ENCODE data around the gene HYCC1. TPM values are rescaled to one million over a fixed set of nuclear protein-coding genes. Genes with fewer than 3 reads are reported as not detected.
A peak's percentile ranks its signal among the peaks of the same experiment; 100 is the strongest.

Gene HYCC1
- total RNA-seq, 1 experiment from 2014 or later, result 52.3 TPM

- CTCF ChIA-PET, result interaction anchor here (0.6 kb wide), 1 partner anchor 448 kb away, joined by 3 read pairs; no protein-coding TSS in a partner anchor
- intact Hi-C loops (cut with micrococcal nuclease; ENCODE audit: unreplicated experiment), result no loop called here
These were observed 9.7 kb downstream of the HYCC1 start for GRCh38 chr7:23004247-23004520.

GRCh38 chr7:23003505-23004246 is 10.3 kb downstream of the HYCC1 start:
- no peaks in the 10 kb centered on the region for H3K36me3 ChIP-seq (ENCODE audit: control insufficient read depth, insufficient read depth, low read length)
- no peaks in the 10 kb centered on the region for H3K27me3 ChIP-seq (ENCODE audit: control insufficient read depth, insufficient read depth, low read length)
- ChIA-PET CTCF (interaction anchor here (0.6 kb wide), 1 partner anchor 447 kb away, joined by 3 read pairs; no protein-coding TSS in a partner anchor), POLR2A (interaction anchor here (0.6 kb wide), 1 partner anchor 107 kb away, joined by 3 read pairs; no protein-coding TSS in a partner anchor)
- ATAC-seq (no peak), DNase-seq (ENCODE audit: low read depth, low spot score) (no peak)
- intact Hi-C loops (cut with micrococcal nuclease; ENCODE audit: unreplicated experiment) (no loop called here), in situ Hi-C loops (cut with HindIII; ENCODE audit: low pct_unique_long_range_greater_than_20kb, low sequenced_read_pairs) (no loop called here)
- peaks cover 5% of the 10 kb centered on the region; the same call in 1 of the 2 replicates for H3K4me1 ChIP-seq (ENCODE audit: control insufficient read depth, insufficient read depth, low read length)
- no TSS peak for BruUV-seq (replicated peaks)
- H3K9me3 ChIP-seq (ENCODE audit: control insufficient read depth, insufficient read depth, low read depth, low read length), result no peaks in the 10 kb centered on the region
- H3K27ac ChIP-seq (ENCODE audit: low read length), result peak overlapping the region; percentile 10; the same call in 1 of the 2 replicates
- TF ChIP-seq CTCF (IDR thresholded peaks at IDR 0.05), result no peak
- no peak for TF ChIP-seq SIN3A (IDR thresholded peaks at IDR 0.05; ENCODE audit: borderline replicate concordance, insufficient read depth, low read depth, low read length)
- no peak for TF ChIP-seq REST (IDR thresholded peaks at IDR 0.05; ENCODE audit: insufficient read depth in 1 of 2, low read depth in 2 of 2, low read length in 1 of 2)
- TF ChIP-seq POLR2AphosphoS5 (IDR thresholded peaks at IDR 0.05; ENCODE audit: low read depth, low read length), result no peak
- no peak for TF ChIP-seq TCF7L2 (IDR thresholded peaks at IDR 0.05; ENCODE audit: low read depth, low read length)
- no peak overlapping the region for H3K4me3 ChIP-seq (ENCODE audit: low read depth in 2 of 2, low read length in 2 of 2)

More at GRCh38 chr7:23004247-23004520, 9.7 kb downstream of the HYCC1 start:
- Histone ChIP-seq H3K9me3 (ENCODE audit: control insufficient read depth, insufficient read depth, low read depth, low read length) (no peaks in the 10 kb centered on the region), H3K27me3 (ENCODE audit: control insufficient read depth, insufficient read depth, low read length) (no peaks in the 10 kb centered on the region), H3K27ac (ENCODE audit: low read length) (no peak overlapping the region), H3K36me3 (ENCODE audit: control insufficient read depth, insufficient read depth, low read length) (no peaks in the 10 kb centered on the region), H3K4me3 (ENCODE audit: low read depth in 2 of 2, low read length in 2 of 2) (no peak overlapping the region), H3K4me1 (ENCODE audit: control insufficient read depth, insufficient read depth, low read length) (peaks cover 5% of the 10 kb centered on the region; the same call in 1 of the 2 replicates)
- BruUV-seq (replicated peaks), result no TSS peak
- DNase-seq (ENCODE audit: low read depth, low spot score) (no peak), ATAC-seq (no peak)
- in situ Hi-C loops (cut with HindIII; ENCODE audit: low pct_unique_long_range_greater_than_20kb, low sequenced_read_pairs), result no loop called here
- POLR2A ChIA-PET, result interaction anchor here (0.6 kb wide), 1 partner anchor 108 kb away, joined by 3 read pairs; no protein-coding TSS in a partner anchor
- no peak for TF ChIP-seq CTCF (IDR thresholded peaks at IDR 0.05)
- TF ChIP-seq POLR2AphosphoS5 (IDR thresholded peaks at IDR 0.05; ENCODE audit: low read depth, low read length), result no peak
- TF ChIP-seq TCF7L2 (IDR thresholded peaks at IDR 0.05; ENCODE audit: low read depth, low read length), result no peak
- no peak for TF ChIP-seq REST (IDR thresholded peaks at IDR 0.05; ENCODE audit: insufficient read depth in 1 of 2, low read depth in 2 of 2, low read length in 1 of 2)
- no peak for TF ChIP-seq SIN3A (IDR thresholded peaks at IDR 0.05; ENCODE audit: borderline replicate concordance, insufficient read depth, low read depth, low read length)

All from Panc1 (cell line).